Mononuclear cell (primary cell): ENCODE measurements around the gene ROBO3. TPM values are rescaled to one million over a fixed set of nuclear protein-coding genes. Genes with fewer than 3 reads are reported as not detected.

Source experiments
- H3K27me3 ChIP-seq: 2 replicates; pipeline ENCODE4 v1.6.0; 2011; ENCODE audit warnings: low read length, control low read depth; ENCODE audit not compliant: insufficient read depth
- H3K4me1 ChIP-seq: 2 replicates; pipeline ENCODE4 v1.5.1; 2011; ENCODE audit warnings: mild to moderate bottlenecking, low read length, control low read depth; ENCODE audit not compliant: insufficient read depth
- H3K4me3 ChIP-seq: 2 replicates; pipeline ENCODE4 v1.5.1; 2011; ENCODE audit warnings: mild to moderate bottlenecking, low read length, moderate library complexity
- H3K9me3 ChIP-seq: 2 replicates; pipeline ENCODE4 v1.5.1; 2011; ENCODE audit warnings: low read depth, mild to moderate bottlenecking, control low read depth, low read length
- total RNA-seq: library from RNA; depleted of rRNA; stranded (reverse); fragments of >200 nt; gene quantifications from one replicate; pipeline ENCODE4 v1.2.3, GENCODE V29; 2012

The ROBO3 gene
- total RNA-seq, 1 donor, result 6.2 TPM

- H3K27me3 ChIP-seq, result peaks cover 12% of the 10 kb centered on the region
- H3K4me3 ChIP-seq, result no peak overlapping the region
- H3K9me3 ChIP-seq, result no peaks in the 10 kb centered on the region
- H3K4me1 ChIP-seq, result no peaks in the 10 kb centered on the region
Measured at GRCh38 chr11:124899383-124900145, 34.3 kb downstream of the ROBO3 start.

GRCh38 chr11:124900464-124900863, 35.2 kb downstream of the ROBO3 start:
- Histone ChIP-seq H3K4me3 (no peak overlapping the region), H3K4me1 (no peaks in the 10 kb centered on the region), H3K27me3 (peaks cover 12% of the 10 kb centered on the region), H3K9me3 (no peaks in the 10 kb centered on the region)

- Histone ChIP-seq H3K9me3 (no peaks in the 10 kb centered on the region), H3K4me3 (no peak overlapping the region), H3K4me1 (no peaks in the 10 kb centered on the region), H3K27me3 (peaks cover 12% of the 10 kb centered on the region)
Measured at GRCh38 chr11:124902616-124903015, 37.4 kb downstream of the ROBO3 start.

GRCh38 chr11:124915541-124916369, 50.5 kb downstream of the ROBO3 start:
- Histone ChIP-seq H3K4me1 (peaks cover under 1% of the 10 kb centered on the region), H3K4me3 (no peak overlapping the region), H3K9me3 (no peaks in the 10 kb centered on the region), H3K27me3 (no peaks in the 10 kb centered on the region)

GRCh38 chr11:124916370-124916710, 51.1 kb downstream of the ROBO3 start:
- Histone ChIP-seq H3K9me3 (no peaks in the 10 kb centered on the region), H3K4me1 (peaks cover 7% of the 10 kb centered on the region), H3K4me3 (no peak overlapping the region), H3K27me3 (peaks cover under 1% of the 10 kb centered on the region)

GRCh38 chr11:124917115-124917637, 51.9 kb downstream of the ROBO3 start:
- Histone ChIP-seq H3K9me3 (no peaks in the 10 kb centered on the region), H3K4me1 (peaks cover 9% of the 10 kb centered on the region), H3K27me3 (peaks cover 4% of the 10 kb centered on the region), H3K4me3 (no peak overlapping the region)

GRCh38 chr11:124918950-124919349, 53.7 kb downstream of the ROBO3 start, which contains the start of gene HEPN1:
Gene HEPN1 (plus strand): TSS chr11:124919250.
- no peak within 1 kb of the TSS for H3K4me3 ChIP-seq
- peaks cover 9% of the 10 kb centered on the region for H3K4me1 ChIP-seq
- no peaks in the 10 kb centered on the region for H3K9me3 ChIP-seq
- peaks cover 4% of the 10 kb centered on the region for H3K27me3 ChIP-seq

- H3K4me1 ChIP-seq, result peaks cover 9% of the 10 kb centered on the region
- H3K27me3 ChIP-seq, result peaks cover 4% of the 10 kb centered on the region
- H3K4me3 ChIP-seq, result no peak overlapping the region
- H3K9me3 ChIP-seq, result no peaks in the 10 kb centered on the region
Measured at GRCh38 chr11:124919898-124920297, 54.7 kb downstream of the ROBO3 start.

GRCh38 chr11:124920356-124920755, 55.1 kb downstream of the ROBO3 start:
- Histone ChIP-seq H3K4me3 (no peak overlapping the region), H3K4me1 (peaks cover 9% of the 10 kb centered on the region), H3K27me3 (peaks cover 4% of the 10 kb centered on the region), H3K9me3 (no peaks in the 10 kb centered on the region)

GRCh38 chr11:124920870-124921609, 55.8 kb downstream of the ROBO3 start:
- Histone ChIP-seq H3K27me3 (peaks cover 4% of the 10 kb centered on the region), H3K4me1 (peaks cover 9% of the 10 kb centered on the region), H3K4me3 (peak overlapping the region; percentile 30), H3K9me3 (no peaks in the 10 kb centered on the region)

GRCh38 chr11:124922831-124923230, 57.6 kb downstream of the ROBO3 start:
- Histone ChIP-seq H3K4me1 (peaks cover 9% of the 10 kb centered on the region), H3K9me3 (no peaks in the 10 kb centered on the region), H3K27me3 (peaks cover 4% of the 10 kb centered on the region), H3K4me3 (no peak overlapping the region)

GRCh38 chr11:124923296-124923695, 58.1 kb downstream of the ROBO3 start:
- Histone ChIP-seq H3K9me3 (no peaks in the 10 kb centered on the region), H3K27me3 (peaks cover 4% of the 10 kb centered on the region), H3K4me3 (no peak overlapping the region), H3K4me1 (peaks cover 9% of the 10 kb centered on the region)

- Histone ChIP-seq H3K27me3 (no peaks in the 10 kb centered on the region), H3K4me3 (no peak overlapping the region), H3K9me3 (no peaks in the 10 kb centered on the region), H3K4me1 (no peaks in the 10 kb centered on the region)
Measured at GRCh38 chr11:124928942-124929665, 63.9 kb downstream of the ROBO3 start.

- Histone ChIP-seq H3K4me1 (no peaks in the 10 kb centered on the region), H3K9me3 (no peaks in the 10 kb centered on the region)
Measured at GRCh38 chr11:124930799-124931198, 65.6 kb downstream of the ROBO3 start.

More at GRCh38 chr11:124930799-124931198, 65.6 kb downstream of the ROBO3 start:
- no peak overlapping the region for H3K4me3 ChIP-seq
- no peaks in the 10 kb centered on the region for H3K27me3 ChIP-seq
